ENCODE measurements around the gene LRRC75A.
"Not testable (repeated sequence)": the region's sequence is repeated elsewhere in the genome, so short reads cannot be mapped to it uniquely, and the experiment has no call there.

Gene LRRC75A

DNA sequence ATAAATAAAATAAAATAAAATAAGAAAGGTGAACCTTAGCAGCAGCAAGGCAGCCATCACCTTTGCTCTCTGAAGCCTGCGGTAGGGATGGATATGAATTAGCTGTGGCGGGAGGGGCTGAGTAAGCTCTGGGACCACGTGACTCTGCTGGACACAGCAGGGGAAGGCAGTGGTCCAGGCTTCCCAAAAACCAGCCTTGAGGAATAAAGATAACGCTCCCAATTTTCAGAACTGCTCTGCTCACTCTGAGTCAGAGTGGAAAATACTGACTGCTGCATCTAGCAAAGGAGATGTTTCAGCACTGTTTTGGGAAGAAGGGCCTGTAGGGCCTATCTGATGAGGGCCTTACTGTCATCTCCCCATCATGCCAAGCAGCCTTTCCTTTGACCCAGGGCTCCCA, 96.1 kb downstream of the LRRC75A start:
- not testable (repeated sequence) for DNase-seq

- not testable (repeated sequence) for DNase-seq
These were observed 99.5 kb downstream of the LRRC75A start for GRCh38 chr17:16392491-16392890.

All from T-helper 2 cell (primary cell).